Smooth muscle cell (in vitro differentiated cells): Measurements from ENCODE around the gene MAN1C1. TPM values are rescaled to one million over a fixed set of nuclear protein-coding genes. Genes with fewer than 3 reads are reported as not detected.

ENCODE experiments used
- DNase-seq: peaks from one replicate; lab custom pipeline; 2025; ENCODE audit not compliant: unreplicated experiment; lab: John Stamatoyannopoulos, UW
- H2AFZ ChIP-seq: fragments of 200-600 bp; sonication (generic); 2 replicates; pipeline ENCODE4 v1.6.0; 2016; ENCODE audit warnings: antibody characterized with exemption, low read depth, mild to moderate bottlenecking
- H3F3A ChIP-seq: fragments of 200-600 bp; sonication (generic); 2 replicates; pipeline ENCODE4 v1.6.0; 2017; ENCODE audit warnings: antibody characterized with exemption, low read depth
- H3K27ac ChIP-seq: fragments of 200-600 bp; sonication (generic); 2 replicates; pipeline ENCODE4 v1.5.1; 2016; ENCODE audit warnings: low read depth, mild to moderate bottlenecking
- H3K27me3 ChIP-seq: fragments of 200-600 bp; sonication (generic); 2 replicates; pipeline ENCODE4 v1.6.1; 2016; ENCODE audit warnings: low read depth, mild to moderate bottlenecking
- H3K36me3 ChIP-seq: fragments of 200-600 bp; sonication (generic); 2 replicates; pipeline ENCODE4 v1.5.1; 2016; ENCODE audit warnings: low read depth
- H3K4me1 ChIP-seq: fragments of 200-600 bp; sonication (generic); 2 replicates; pipeline ENCODE4 v1.5.1; 2016; ENCODE audit warnings: low read depth
- H3K4me2 ChIP-seq: fragments of 200-600 bp; sonication (generic); 2 replicates; pipeline ENCODE4 v1.6.0; 2016; ENCODE audit warnings: mild to moderate bottlenecking
- H3K4me3 ChIP-seq: fragments of 200-600 bp; sonication (generic); 2 replicates; pipeline ENCODE4 v1.5.1; 2016; ENCODE audit warnings: mild to moderate bottlenecking
- H3K79me2 ChIP-seq: fragments of 200-600 bp; sonication (generic); 2 replicates; pipeline ENCODE4 v1.6.0; 2016; ENCODE audit warnings: low read depth, mild to moderate bottlenecking
- H3K9ac ChIP-seq: fragments of 200-600 bp; sonication (generic); 2 replicates; pipeline ENCODE4 v1.6.0; 2016; ENCODE audit warnings: low read depth
- H3K9me3 ChIP-seq: fragments of 200-600 bp; sonication (generic); replicated peaks from 2 replicates; pipeline ENCODE4 v1.5.1; 2016; ENCODE audit warnings: low read depth
- H4K20me1 ChIP-seq: fragments of 200-600 bp; sonication (generic); 2 replicates; pipeline ENCODE4 v1.6.0; 2016; ENCODE audit warnings: low read depth
- WGBS: methylation state at CpG from one replicate; pipeline ENCODE4 v1.1.7; 2016; ENCODE audit warnings: low lambda C conversion rate; 5-methylcytosine and 5-hydroxymethylcytosine counted together
- polyA plus RNA-seq: library from polyadenylated mRNA; unstranded; fragments of >200 nt; fragmentation: Nextera tagmentation; extraction: Ambion mirVana; gene quantifications from 2 replicates; pipeline ENCODE4 v1.2.1, GENCODE V29; 2016
- total RNA-seq: library from RNA; depleted of rRNA; stranded (reverse); fragments of >200 nt; gene quantifications from 2 replicates; pipeline ENCODE4 v1.2.3, GENCODE V29; 2014
- TF ChIP-seq, protein P1 (sequence below): fragments of 200-600 bp; sonication (generic); IDR thresholded peaks from 2 replicates; pipeline ENCODE4 v1.5.1; 2017; ENCODE audit warnings: borderline replicate concordance, mild to moderate bottlenecking, antibody characterized with exemption; ENCODE audit not compliant: insufficient read depth, poor library complexity, severe bottlenecking

MAN1C1 gene
- total and polyA plus RNA-seq, 2 experiments from 2014 or later: 4.4 to 10.5 TPM

DNA sequence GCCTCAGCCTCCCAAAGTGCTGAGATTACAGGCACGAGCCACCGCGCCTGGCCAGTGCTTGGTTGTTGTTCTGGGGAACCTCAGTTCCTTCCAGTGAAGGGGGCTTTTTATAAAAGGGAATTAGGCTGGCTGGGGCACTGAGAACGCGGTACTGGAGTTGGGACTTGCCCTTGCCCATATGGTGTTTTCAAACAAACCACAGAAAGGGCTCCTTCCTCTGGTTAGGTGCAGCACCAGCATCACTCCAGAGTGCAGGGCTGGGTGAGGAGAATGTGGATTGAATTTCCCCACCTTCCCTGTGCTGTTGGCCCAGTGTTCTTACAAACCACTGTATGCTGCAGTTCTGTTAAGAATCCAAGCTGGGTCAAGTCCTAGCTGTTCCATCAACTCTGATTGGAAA is 5.3 kb downstream of the MAN1C1 start:
- Histone ChIP-seq H3K4me1 (peaks cover 14% of the 10 kb centered on the region), H3K4me3 (no peak overlapping the region), H3K4me2 (no peak overlapping the region), H3F3A (peaks cover 5% of the 10 kb centered on the region), H3K9me3 (no peaks in the 10 kb centered on the region), H3K27me3 (peaks cover 27% of the 10 kb centered on the region), H3K27ac (no peak overlapping the region), H4K20me1 (no peaks in the 10 kb centered on the region), H3K9ac (no peak overlapping the region), H3K36me3 (no peaks in the 10 kb centered on the region), H3K79me2 (no peaks in the 10 kb centered on the region), H2AFZ (no peak overlapping the region)
- WGBS: 93% methylated on average over 5 of the region's 5 CpGs
- TF ChIP-seq, protein P1, sequence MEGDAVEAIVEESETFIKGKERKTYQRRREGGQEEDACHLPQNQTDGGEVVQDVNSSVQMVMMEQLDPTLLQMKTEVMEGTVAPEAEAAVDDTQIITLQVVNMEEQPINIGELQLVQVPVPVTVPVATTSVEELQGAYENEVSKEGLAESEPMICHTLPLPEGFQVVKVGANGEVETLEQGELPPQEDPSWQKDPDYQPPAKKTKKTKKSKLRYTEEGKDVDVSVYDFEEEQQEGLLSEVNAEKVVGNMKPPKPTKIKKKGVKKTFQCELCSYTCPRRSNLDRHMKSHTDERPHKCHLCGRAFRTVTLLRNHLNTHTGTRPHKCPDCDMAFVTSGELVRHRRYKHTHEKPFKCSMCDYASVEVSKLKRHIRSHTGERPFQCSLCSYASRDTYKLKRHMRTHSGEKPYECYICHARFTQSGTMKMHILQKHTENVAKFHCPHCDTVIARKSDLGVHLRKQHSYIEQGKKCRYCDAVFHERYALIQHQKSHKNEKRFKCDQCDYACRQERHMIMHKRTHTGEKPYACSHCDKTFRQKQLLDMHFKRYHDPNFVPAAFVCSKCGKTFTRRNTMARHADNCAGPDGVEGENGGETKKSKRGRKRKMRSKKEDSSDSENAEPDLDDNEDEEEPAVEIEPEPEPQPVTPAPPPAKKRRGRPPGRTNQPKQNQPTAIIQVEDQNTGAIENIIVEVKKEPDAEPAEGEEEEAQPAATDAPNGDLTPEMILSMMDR: no peak
- DNase-seq: no peak

DNA sequence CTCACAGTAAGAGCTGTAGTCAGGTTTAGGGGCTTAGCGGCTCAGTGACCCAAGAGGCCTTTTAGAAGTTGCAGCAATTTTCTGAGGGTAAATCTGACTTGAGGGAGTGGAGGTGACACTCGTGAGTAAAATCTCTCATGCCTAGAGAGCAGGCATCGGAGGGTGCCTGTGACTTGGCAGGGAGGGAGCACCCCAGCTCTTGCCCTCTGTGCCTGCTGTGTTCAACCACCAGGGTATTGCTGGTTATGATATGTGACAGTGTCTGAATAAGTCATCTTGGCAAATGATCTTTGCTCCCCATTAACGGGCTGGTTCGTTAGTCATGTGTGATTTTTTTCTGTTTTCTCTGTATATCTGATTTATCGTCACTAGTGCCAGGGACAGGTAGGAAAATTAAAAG is 5.9 kb downstream of the MAN1C1 start:
- TF ChIP-seq, protein P1: no peak
- H3K27me3 ChIP-seq: peaks cover 27% of the 10 kb centered on the region
- H3K4me2 ChIP-seq: no peak overlapping the region
- H3K9ac ChIP-seq: no peak overlapping the region
- H2AFZ ChIP-seq: no peak overlapping the region
- no peak overlapping the region for H3K4me3 ChIP-seq
- H3K27ac ChIP-seq: no peak overlapping the region
- H3K79me2 ChIP-seq: no peaks in the 10 kb centered on the region
- WGBS: 94% methylated on average over 6 of the region's 6 CpGs
- no peaks in the 10 kb centered on the region for H4K20me1 ChIP-seq
- H3F3A ChIP-seq: peaks cover 5% of the 10 kb centered on the region
- H3K9me3 ChIP-seq: no peaks in the 10 kb centered on the region
- DNase-seq: no peak
- no peaks in the 10 kb centered on the region for H3K36me3 ChIP-seq
- H3K4me1 ChIP-seq: peaks cover 13% of the 10 kb centered on the region

DNA sequence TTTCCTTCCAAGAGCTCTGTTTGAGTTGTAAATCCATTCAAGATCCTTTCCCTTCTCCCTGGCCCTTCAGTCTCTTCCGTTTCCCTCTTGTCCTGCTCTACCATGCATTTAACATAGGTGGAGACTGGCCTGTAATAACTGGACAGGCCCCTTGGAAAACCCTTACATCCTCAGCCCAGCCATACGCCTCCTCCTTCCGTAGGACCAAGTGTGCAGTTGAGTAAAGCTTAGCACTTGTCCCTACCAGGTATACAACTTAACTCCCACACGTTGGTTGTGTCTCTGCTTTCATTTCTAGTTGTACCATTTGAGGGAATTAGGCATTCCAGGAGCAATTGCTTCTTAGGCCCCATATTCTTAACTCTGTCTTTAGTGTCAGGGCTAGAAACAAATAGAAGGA is 6.4 kb downstream of the MAN1C1 start:
- no peak overlapping the region for H3K4me2 ChIP-seq
- H3K27me3 ChIP-seq: peaks cover 23% of the 10 kb centered on the region
- no peak overlapping the region for H3K9ac ChIP-seq
- peaks cover 8% of the 10 kb centered on the region for H3K4me1 ChIP-seq
- H4K20me1 ChIP-seq: no peaks in the 10 kb centered on the region
- H3K79me2 ChIP-seq: no peaks in the 10 kb centered on the region
- TF ChIP-seq, protein P1: no peak
- no peak overlapping the region for H3K4me3 ChIP-seq
- no peak for DNase-seq
- H3K36me3 ChIP-seq: no peaks in the 10 kb centered on the region
- WGBS: 85% methylated on average over 4 of the region's 4 CpGs
- no peaks in the 10 kb centered on the region for H3K9me3 ChIP-seq
- H3K27ac ChIP-seq: no peak overlapping the region
- H3F3A ChIP-seq: peaks cover 5% of the 10 kb centered on the region
- H2AFZ ChIP-seq: no peak overlapping the region

DNA sequence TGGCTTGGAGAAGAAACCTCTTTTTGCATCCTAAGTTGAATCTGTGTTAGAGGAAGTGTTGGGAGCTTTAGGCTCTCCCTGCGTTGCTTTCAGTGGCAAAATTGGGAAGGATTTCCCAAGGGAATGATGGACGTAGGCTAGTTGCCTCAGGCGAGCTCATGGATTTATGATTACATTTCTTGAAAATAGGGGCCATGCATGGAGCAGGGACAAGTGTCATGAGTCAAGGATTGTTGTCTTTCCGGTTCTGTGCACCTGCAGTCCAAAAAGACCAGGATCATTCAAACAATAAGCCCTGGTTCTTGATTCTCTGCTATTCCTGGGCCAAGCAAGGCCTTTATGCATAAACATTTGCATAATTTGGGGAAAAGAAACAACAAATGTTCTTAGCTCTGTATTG is 7.1 kb downstream of the MAN1C1 start:
- H3K27me3 ChIP-seq: peaks cover 16% of the 10 kb centered on the region
- no peak overlapping the region for H3K9ac ChIP-seq
- DNase-seq: no peak

More for the DNA sequence above, 7.1 kb downstream of the MAN1C1 start:
- no peaks in the 10 kb centered on the region for H3F3A ChIP-seq
- no peaks in the 10 kb centered on the region for H3K9me3 ChIP-seq
- no peaks in the 10 kb centered on the region for H4K20me1 ChIP-seq
- no peaks in the 10 kb centered on the region for H3K79me2 ChIP-seq
- no peaks in the 10 kb centered on the region for H3K36me3 ChIP-seq
- no peak overlapping the region for H2AFZ ChIP-seq
- no peak overlapping the region for H3K4me2 ChIP-seq
- WGBS: 84% methylated on average over 4 of the region's 4 CpGs
- H3K4me3 ChIP-seq: no peak overlapping the region
- no peak overlapping the region for H3K27ac ChIP-seq
- TF ChIP-seq, protein P1: no peak
- H3K4me1 ChIP-seq: peaks cover 4% of the 10 kb centered on the region
